Stomach (tissue), 4 donors: ENCODE data around the gene ARID1B.

Experiments used
- CTCF ChIP-seq, 7 experiments: fragments of 450-650 bp in 4 of 7; fragments of 200-600 bp in 3 of 7; sonication (generic) in 3 of 7; IDR thresholded peaks; one replicate each; pipeline ENCODE4 v1.5.1; 2016 to 2019; ENCODE audit warnings: antibody characterized with exemption in 7 of 7, control low read depth in 2 of 7, mild to moderate bottlenecking in 1 of 7
- EP300 ChIP-seq: sonication (generic); formaldehyde crosslinking; IDR thresholded peaks from one replicate; pipeline ENCODE4 v1.6.1; 2017; ENCODE audit warnings: antibody characterized with exemption
- POLR2A ChIP-seq, 4 donors: fragments of 450-650 bp; IDR thresholded peaks; one replicate each; pipeline ENCODE4 v1.6.1; 2016; ENCODE audit warnings: antibody characterized with exemption in 4 of 4, control low read depth in 2 of 4, mild to moderate bottlenecking in 1 of 4, moderate library complexity in 1 of 4
- POLR2AphosphoS5 ChIP-seq, 3 donors: sonication (generic); formaldehyde crosslinking; IDR thresholded peaks; one replicate each; pipeline ENCODE4 v1.6.1; 2016; ENCODE audit warnings: antibody characterized with exemption in 3 of 3

DNA sequence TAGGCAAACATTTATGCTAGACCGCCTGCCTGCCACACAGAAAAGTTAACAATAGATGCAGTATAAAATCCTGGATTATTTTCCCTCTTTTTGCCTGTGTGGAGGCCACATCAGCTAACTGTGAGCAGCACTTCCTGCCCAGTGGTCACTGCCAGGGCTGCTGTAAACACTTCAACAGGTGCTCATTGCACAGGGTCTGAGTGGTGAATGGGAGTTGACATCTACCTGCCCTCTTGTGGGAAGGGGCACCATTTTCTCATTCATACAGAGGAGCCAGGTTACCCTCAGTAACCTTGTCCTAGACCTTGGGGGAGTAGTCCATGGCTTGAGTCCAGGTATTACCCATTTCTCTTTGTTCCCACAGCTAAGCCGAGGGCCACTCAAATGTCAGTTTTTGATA, 310.8 kb downstream of the ARID1B start:
- no peak for TF ChIP-seq CTCF (IDR thresholded peaks at IDR 0.05)
- no peak for TF ChIP-seq POLR2AphosphoS5 (IDR thresholded peaks at IDR 0.05)
- no peak for TF ChIP-seq EP300
- no peak for TF ChIP-seq POLR2A (IDR thresholded peaks at IDR 0.05)
